Neural crest cell (in vitro differentiated cells): ENCODE measurements around the gene GFRA1. TPM values are rescaled to one million over a fixed set of nuclear protein-coding genes. Genes with fewer than 3 reads are reported as not detected.

Experiments
- DNase-seq: peaks from one replicate; pipeline ENCODE4 v3.0.0; 2021; ENCODE audit warnings: low read depth, mixed read lengths, low spot score
- H3K27ac Mint-ChIP-seq: one replicate; pipeline ENCODE4 v1.8.0; 2021; ENCODE audit warnings: mild to moderate bottlenecking, mixed read lengths; ENCODE audit not compliant: unreplicated experiment
- H3K27me3 Mint-ChIP-seq: 2 replicates; pipeline ENCODE4 v1.8.0; 2021; ENCODE audit warnings: low read depth, mild to moderate bottlenecking, mixed read lengths
- H3K36me3 Mint-ChIP-seq: 2 replicates; pipeline ENCODE4 v1.8.0; 2021; ENCODE audit warnings: low read depth, mild to moderate bottlenecking, mixed read lengths
- H3K4me1 Mint-ChIP-seq: 2 replicates; pipeline ENCODE4 v1.8.0; 2021; ENCODE audit warnings: mixed read lengths
- H3K4me3 Mint-ChIP-seq: one replicate; pipeline ENCODE4 v1.8.0; 2021; ENCODE audit warnings: mild to moderate bottlenecking, mixed read lengths
- H3K9me3 Mint-ChIP-seq: 2 replicates; pipeline ENCODE4 v1.8.0; 2021; ENCODE audit warnings: mixed read lengths
- CTCF ChIP-seq: fragments of 200-600 bp; sonication (generic); conservative IDR thresholded peaks from 2 replicates; pipeline ENCODE4 v1.5.0; 2021; ENCODE audit warnings: antibody characterized with exemption, mild to moderate bottlenecking
- total RNA-seq: library from RNA; stranded (reverse); gene quantifications from 2 replicates; pipeline ENCODE4 v1.2.1, GENCODE V29; 2021

The GFRA1 gene
- total RNA-seq, 1 donor from 2014 or later: 72.4 TPM

- no peak for TF ChIP-seq CTCF
- DNase-seq: no peak
- H3K36me3 Mint-ChIP-seq: peaks cover 6% of the 10 kb centered on the region
- no peaks in the 10 kb centered on the region for H3K4me1 Mint-ChIP-seq
- no peak overlapping the region for H3K4me3 Mint-ChIP-seq
- H3K27ac Mint-ChIP-seq: no peak overlapping the region
- H3K9me3 Mint-ChIP-seq: peaks cover 13% of the 10 kb centered on the region
- no peaks in the 10 kb centered on the region for H3K27me3 Mint-ChIP-seq
Measured at GRCh38 chr10:116029826-116030225, 243.2 kb downstream of the GFRA1 start.

GRCh38 chr10:116027355-116027754, 245.7 kb downstream of the GFRA1 start:
- no peak for TF ChIP-seq CTCF
- no peaks in the 10 kb centered on the region for H3K27me3 Mint-ChIP-seq
- H3K4me1 Mint-ChIP-seq: no peaks in the 10 kb centered on the region
- no peak overlapping the region for H3K27ac Mint-ChIP-seq
- H3K36me3 Mint-ChIP-seq: no peaks in the 10 kb centered on the region
- no peak overlapping the region for H3K4me3 Mint-ChIP-seq
- DNase-seq: no peak
- H3K9me3 Mint-ChIP-seq: peaks cover 3% of the 10 kb centered on the region

GRCh38 chr10:116026725-116027124, 246.3 kb downstream of the GFRA1 start:
- Mint-ChIP-seq H3K27me3 (no peaks in the 10 kb centered on the region), H3K27ac (no peak overlapping the region), H3K36me3 (no peaks in the 10 kb centered on the region), H3K4me3 (no peak overlapping the region), H3K9me3 (peaks cover 3% of the 10 kb centered on the region), H3K4me1 (no peaks in the 10 kb centered on the region)
- TF ChIP-seq CTCF: no peak
- DNase-seq: no peak

- Mint-ChIP-seq H3K27me3 (no peaks in the 10 kb centered on the region), H3K9me3 (peaks cover 3% of the 10 kb centered on the region), H3K4me3 (no peak overlapping the region), H3K36me3 (no peaks in the 10 kb centered on the region), H3K27ac (no peak overlapping the region), H3K4me1 (no peaks in the 10 kb centered on the region)
- TF ChIP-seq CTCF: peak; percentile 18
- no peak for DNase-seq
Measured at GRCh38 chr10:116026315-116026714, 246.7 kb downstream of the GFRA1 start.

- Mint-ChIP-seq H3K4me3 (no peak overlapping the region), H3K27ac (no peak overlapping the region), H3K4me1 (no peaks in the 10 kb centered on the region), H3K9me3 (peaks cover 10% of the 10 kb centered on the region), H3K36me3 (no peaks in the 10 kb centered on the region), H3K27me3 (no peaks in the 10 kb centered on the region)
- TF ChIP-seq CTCF: no peak
- no peak for DNase-seq
Measured at GRCh38 chr10:116024271-116024878, 248.6 kb downstream of the GFRA1 start.
